HG03159 (cell line): Measurements from ENCODE around the gene PVALB.

Source experiments
- ATAC-seq: cut with Tn5 transposase; IDR thresholded peaks from one replicate; pipeline ENCODE4 v1.9.1; 2021; ENCODE audit warnings: mild to moderate bottlenecking, moderate library complexity; ENCODE audit not compliant: unreplicated experiment

The PVALB gene

GRCh38 chr22:36775586-36775963 is 41.3 kb downstream of the PVALB start:
- no peak for ATAC-seq

- ATAC-seq: no peak
Observed at GRCh38 chr22:36773935-36774334, 42.9 kb downstream of the PVALB start.

- no peak for ATAC-seq
Observed at GRCh38 chr22:36772451-36772850, 44.4 kb downstream of the PVALB start.

- no peak for ATAC-seq
Observed at GRCh38 chr22:36771356-36772063, 45.3 kb downstream of the PVALB start.

- ATAC-seq: no peak
Observed at GRCh38 chr22:36770513-36771231, 46.2 kb downstream of the PVALB start.

- no peak for ATAC-seq
Observed at GRCh38 chr22:36769541-36770512, 47.0 kb downstream of the PVALB start.

- no peak for ATAC-seq
Observed at GRCh38 chr22:36768616-36769015, 48.2 kb downstream of the PVALB start.

GRCh38 chr22:36768141-36768540 is 48.7 kb downstream of the PVALB start:
- ATAC-seq: no peak

GRCh38 chr22:36767035-36767775 is 49.6 kb downstream of the PVALB start:
- ATAC-seq: no peak

- ATAC-seq: no peak
Observed at GRCh38 chr22:36765943-36766450, 50.8 kb downstream of the PVALB start.

- no peak for ATAC-seq
Observed at GRCh38 chr22:36765131-36765942, 51.5 kb downstream of the PVALB start.

- ATAC-seq: no peak
Observed at GRCh38 chr22:36764641-36765040, 52.2 kb downstream of the PVALB start.

- ATAC-seq: no peak
Observed at GRCh38 chr22:36764060-36764459, 52.8 kb downstream of the PVALB start.

- no peak for ATAC-seq
Observed at GRCh38 chr22:36763576-36763975, 53.3 kb downstream of the PVALB start.

- ATAC-seq: no peak
Observed at GRCh38 chr22:36762687-36763260, 54.1 kb downstream of the PVALB start.

- no peak for ATAC-seq
Observed at GRCh38 chr22:36761553-36762240, 55.1 kb downstream of the PVALB start.

GRCh38 chr22:36760786-36761185 is 56.0 kb downstream of the PVALB start:
- ATAC-seq: no peak

GRCh38 chr22:36759481-36760159 is 57.2 kb downstream of the PVALB start:
- ATAC-seq: no peak
